Measurements from ENCODE around the gene C11orf65. TPM values are rescaled to one million over a fixed set of nuclear protein-coding genes. Genes with fewer than 3 reads are reported as not detected.

Gene C11orf65, protein sequence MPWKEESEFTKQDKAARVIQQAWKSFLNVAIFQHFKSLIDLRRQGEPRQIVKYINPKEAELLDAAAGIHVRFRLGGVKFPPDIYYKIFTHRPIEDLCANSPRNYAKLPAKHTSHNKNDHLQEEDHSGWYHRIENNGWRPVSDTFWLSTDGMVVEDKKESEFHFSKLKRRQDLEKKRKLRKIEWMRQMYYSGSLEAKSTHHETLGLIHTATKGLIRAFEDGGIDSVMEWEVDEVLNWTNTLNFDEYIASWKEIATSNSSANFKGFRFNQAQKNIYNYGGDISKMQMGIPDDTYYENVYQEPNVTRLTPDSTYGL
- total RNA-seq, result 0.79 and 1.8 TPM in 2 replicates

DNA sequence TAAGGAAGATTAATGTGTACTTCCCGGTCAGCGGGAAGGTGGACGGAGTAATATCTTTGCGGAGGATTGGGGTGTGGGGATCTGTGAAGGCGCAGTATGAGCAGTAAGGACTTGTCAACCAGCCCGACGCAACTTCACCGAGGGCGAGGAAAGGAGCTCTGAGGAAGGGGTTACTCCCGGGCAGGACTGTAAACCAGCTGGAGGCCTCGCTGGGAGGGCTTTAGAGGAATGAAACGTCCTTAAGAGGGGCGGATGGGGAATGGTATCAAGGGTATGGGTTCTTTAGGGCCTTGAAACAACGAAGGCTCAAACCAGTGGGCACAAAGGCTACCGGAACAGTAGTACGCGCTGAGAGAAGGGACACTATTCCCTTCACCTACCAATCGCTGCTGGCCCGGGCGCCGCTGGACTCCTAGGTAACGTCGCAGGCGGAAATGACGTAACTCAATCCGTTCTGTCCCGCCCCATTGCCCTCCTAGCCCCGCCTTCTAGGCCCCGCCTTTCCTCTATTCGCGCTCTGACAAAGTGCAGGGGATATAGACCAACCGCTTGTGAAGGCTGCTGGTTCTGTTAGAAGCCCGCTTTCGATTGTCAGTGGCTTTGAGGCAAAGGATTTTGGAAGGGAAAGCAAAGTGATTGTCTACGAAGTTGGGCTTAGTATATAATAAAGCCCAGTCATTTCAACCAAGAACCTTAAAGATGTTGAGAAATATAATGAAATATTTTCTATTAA, at the start of gene C11orf65:
C11orf65 (minus strand) TSS at position 439 of the 733 bp plus-strand sequence. CDS start 5,970 bp downstream, outside the sequence.
- H3K36me3 ChIP-seq (ENCODE audit: control insufficient read depth, insufficient read depth, low read length), result no peaks in the 10 kb centered on the region
- no peaks in the 10 kb centered on the region for H3K27me3 ChIP-seq (ENCODE audit: control insufficient read depth, insufficient read depth, low read length)
- peak; percentile 90 for DNase-seq (ENCODE audit: low read depth)
- TF ChIP-seq, protein P1, sequence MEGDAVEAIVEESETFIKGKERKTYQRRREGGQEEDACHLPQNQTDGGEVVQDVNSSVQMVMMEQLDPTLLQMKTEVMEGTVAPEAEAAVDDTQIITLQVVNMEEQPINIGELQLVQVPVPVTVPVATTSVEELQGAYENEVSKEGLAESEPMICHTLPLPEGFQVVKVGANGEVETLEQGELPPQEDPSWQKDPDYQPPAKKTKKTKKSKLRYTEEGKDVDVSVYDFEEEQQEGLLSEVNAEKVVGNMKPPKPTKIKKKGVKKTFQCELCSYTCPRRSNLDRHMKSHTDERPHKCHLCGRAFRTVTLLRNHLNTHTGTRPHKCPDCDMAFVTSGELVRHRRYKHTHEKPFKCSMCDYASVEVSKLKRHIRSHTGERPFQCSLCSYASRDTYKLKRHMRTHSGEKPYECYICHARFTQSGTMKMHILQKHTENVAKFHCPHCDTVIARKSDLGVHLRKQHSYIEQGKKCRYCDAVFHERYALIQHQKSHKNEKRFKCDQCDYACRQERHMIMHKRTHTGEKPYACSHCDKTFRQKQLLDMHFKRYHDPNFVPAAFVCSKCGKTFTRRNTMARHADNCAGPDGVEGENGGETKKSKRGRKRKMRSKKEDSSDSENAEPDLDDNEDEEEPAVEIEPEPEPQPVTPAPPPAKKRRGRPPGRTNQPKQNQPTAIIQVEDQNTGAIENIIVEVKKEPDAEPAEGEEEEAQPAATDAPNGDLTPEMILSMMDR (IDR thresholded peaks at IDR 0.05; ENCODE audit: insufficient read depth, low read length, severe bottlenecking), result no peak
- peak; percentile 13 for FAIRE-seq
- H3K4me3 ChIP-seq (ENCODE audit: low read depth, low read length), result peak within 1 kb of the TSS; percentile 60

DNA sequence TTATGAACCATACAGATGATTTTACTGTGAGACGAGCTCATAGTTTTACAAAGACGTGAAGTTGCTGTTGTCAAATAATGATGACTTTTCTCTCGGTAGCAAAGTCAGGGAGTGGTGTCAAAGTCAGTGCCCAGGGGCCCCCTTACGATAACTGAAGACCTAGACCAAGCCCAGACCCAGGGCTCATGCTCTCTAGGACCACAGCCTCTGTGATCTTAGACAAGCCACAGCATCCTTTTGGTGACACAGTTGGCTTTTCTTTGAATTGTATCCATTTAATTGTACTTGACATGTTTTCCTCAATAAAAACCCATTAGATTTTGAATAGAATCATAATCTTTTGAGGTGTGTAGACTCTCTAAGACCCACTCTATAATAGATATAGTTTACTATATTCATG, 48.8 kb upstream of the C11orf65 start:
- H3K36me3 ChIP-seq (ENCODE audit: control insufficient read depth, insufficient read depth, low read length), result peaks cover 1% of the 10 kb centered on the region

DNA sequence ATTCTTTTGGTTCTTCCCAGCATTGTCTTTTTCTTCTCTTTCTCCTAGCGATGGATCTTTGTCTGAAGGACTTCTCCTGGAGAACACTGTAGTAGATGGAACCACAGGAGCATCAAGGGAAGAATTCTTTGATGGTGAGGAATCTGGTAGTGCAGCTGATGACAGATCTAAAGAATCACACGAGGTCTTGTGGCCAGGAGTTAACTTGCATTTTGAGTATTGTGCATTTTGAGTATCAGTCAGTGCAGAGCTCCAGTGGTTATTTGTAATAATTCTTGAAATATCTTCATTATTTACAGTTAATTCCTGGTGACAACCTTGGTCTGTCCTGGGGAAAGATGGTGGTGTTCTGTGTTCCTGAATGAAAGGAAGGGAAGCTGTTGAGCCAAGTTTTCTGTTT, 45.4 kb upstream of the C11orf65 start:
- Histone ChIP-seq H3K36me3 (ENCODE audit: control insufficient read depth, insufficient read depth, low read length) (peaks cover 1% of the 10 kb centered on the region), H3K4me3 (ENCODE audit: low read depth, low read length) (no peak overlapping the region), H3K27me3 (ENCODE audit: control insufficient read depth, insufficient read depth, low read length) (no peaks in the 10 kb centered on the region)
- DNase-seq (ENCODE audit: low read depth) (no peak), FAIRE-seq (no peak)
- TF ChIP-seq, protein P1 (IDR thresholded peaks at IDR 0.05; ENCODE audit: insufficient read depth, low read length, severe bottlenecking), result no peak

More for the DNA sequence above, 48.8 kb upstream of the C11orf65 start:
- Histone ChIP-seq H3K4me3 (ENCODE audit: low read depth, low read length) (no peak overlapping the region), H3K27me3 (ENCODE audit: control insufficient read depth, insufficient read depth, low read length) (no peaks in the 10 kb centered on the region)
- DNase-seq (ENCODE audit: low read depth), result no peak
- TF ChIP-seq, protein P1 (IDR thresholded peaks at IDR 0.05; ENCODE audit: insufficient read depth, low read length, severe bottlenecking), result no peak
- FAIRE-seq, result no peak

DNA sequence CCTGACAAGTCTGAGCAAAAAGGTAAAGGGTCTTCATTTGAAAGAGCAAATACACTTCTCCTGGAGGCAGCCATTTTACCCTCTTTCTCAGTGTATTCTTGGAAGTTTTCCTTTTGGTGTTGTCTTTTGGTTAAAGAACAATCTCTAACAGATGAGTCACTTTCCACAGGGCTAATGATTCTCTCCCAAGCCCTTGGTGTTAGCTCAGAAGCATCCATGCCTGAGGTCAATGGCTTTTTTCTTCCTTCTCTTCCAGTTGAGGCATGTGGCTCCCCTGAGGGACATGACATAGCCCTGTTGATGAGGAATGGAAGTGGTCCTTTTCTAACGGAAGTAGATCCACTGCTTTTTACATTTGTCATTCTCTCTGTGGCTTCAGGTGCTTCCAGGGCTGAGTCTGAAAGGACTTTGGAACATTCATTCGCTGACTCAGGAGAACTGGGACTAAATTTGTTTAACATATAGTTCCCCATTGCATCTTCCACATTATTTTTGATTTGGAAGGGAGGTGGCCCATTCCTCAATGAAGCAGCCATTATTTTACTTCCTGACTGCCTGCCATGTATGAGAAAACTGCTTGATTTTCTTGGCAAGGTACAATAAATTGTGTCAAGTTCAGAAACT, 44.6 kb upstream of the C11orf65 start:
- Histone ChIP-seq H3K4me3 (ENCODE audit: low read depth, low read length) (no peak overlapping the region), H3K36me3 (ENCODE audit: control insufficient read depth, insufficient read depth, low read length) (peaks cover 1% of the 10 kb centered on the region), H3K27me3 (ENCODE audit: control insufficient read depth, insufficient read depth, low read length) (no peaks in the 10 kb centered on the region)
- FAIRE-seq (no peak), DNase-seq (ENCODE audit: low read depth) (peak; percentile 94)
- TF ChIP-seq, protein P1 (IDR thresholded peaks at IDR 0.05; ENCODE audit: insufficient read depth, low read length, severe bottlenecking), result no peak

DNA sequence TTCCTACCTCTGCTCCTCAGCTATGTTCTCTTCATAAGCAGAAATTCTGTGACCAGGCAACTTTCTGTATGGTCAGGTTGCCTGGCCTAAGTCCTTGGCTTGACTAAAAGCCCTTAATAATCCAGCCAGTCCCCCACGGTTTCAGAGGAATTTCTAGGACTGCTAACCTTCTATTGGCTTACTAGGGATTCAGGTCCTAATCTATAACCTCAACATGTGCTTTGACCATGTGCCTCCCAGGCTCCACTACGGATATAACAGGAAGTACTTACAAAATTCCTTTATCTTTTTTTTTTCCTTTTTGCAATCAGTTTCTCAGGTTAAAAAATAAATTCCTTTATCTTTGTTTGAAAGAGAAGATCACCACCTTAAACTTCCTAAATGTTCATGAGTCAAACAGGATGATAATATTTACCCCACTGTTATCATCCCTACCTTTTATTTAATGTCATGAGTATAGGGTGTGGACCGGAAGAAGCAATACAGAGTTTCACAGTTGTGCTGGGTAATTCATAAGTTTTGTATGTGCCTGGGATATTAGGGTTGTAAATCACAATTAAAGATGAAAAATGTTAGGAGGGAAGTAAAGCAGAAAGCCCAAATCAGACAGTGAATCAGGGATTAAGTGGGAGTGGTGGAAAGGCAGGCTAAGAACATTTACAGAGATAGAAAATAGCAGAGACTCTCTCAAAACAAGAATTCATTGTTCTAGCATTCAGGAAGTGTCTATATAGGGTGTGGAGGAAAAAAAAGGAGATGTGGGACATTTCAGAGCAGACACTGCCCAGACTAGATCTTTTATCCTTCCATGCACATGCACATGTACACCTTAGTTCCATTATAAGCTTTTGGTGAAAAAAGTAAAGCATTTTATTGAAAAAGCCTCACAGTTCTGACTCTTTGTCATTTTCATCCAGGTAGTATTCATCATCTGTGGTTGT, 41.6 kb upstream of the C11orf65 start:
- TF ChIP-seq, protein P1 (IDR thresholded peaks at IDR 0.05; ENCODE audit: insufficient read depth, low read length, severe bottlenecking), result no peak
- no peak for FAIRE-seq
- H3K36me3 ChIP-seq (ENCODE audit: control insufficient read depth, insufficient read depth, low read length), result no peaks in the 10 kb centered on the region
- no peak for DNase-seq (ENCODE audit: low read depth)
- no peak overlapping the region for H3K4me3 ChIP-seq (ENCODE audit: low read depth, low read length)
- no peaks in the 10 kb centered on the region for H3K27me3 ChIP-seq (ENCODE audit: control insufficient read depth, insufficient read depth, low read length)
